Endothelial cell of umbilical vein (primary cell): ENCODE results near the gene ANGPTL2. TPM values are rescaled to one million over a fixed set of nuclear protein-coding genes. Genes with fewer than 3 reads are reported as not detected.
"Not testable (repeated sequence)": the region's sequence is repeated elsewhere in the genome, so short reads cannot be mapped to it uniquely, and the experiment has no call there.

Experiments
- Bru-seq: library from RNA; stranded (reverse); fragments of 400-500 nt; gene quantifications from one replicate; lab custom pipeline; 2021; lab: Mats Ljungman, UMichigan
- BruChase-seq, 2 experiments: library from RNA; stranded (reverse); fragments of 400-500 nt; gene quantifications; one replicate each; lab custom pipeline; 2021; lab: Mats Ljungman, UMichigan
- BruUV-seq: library from RNA; stranded (reverse); fragments of 400-500 nt; replicated peaks from 2 replicates; lab custom pipeline; 2021; lab: Mats Ljungman, UMichigan
- CTCF ChIA-PET: fragments of 300-600, 350-600 bp; sonication (Branson Sonifier 250); formaldehyde crosslinking; loops from one replicate; lab custom pipeline; 2021; ENCODE audit warnings: antibody characterized with exemption, inconsistent platforms; lab: Charles Lee
- POLR2A ChIA-PET: fragments of 300-600, 350-600 bp; sonication (Branson Sonifier 250); formaldehyde crosslinking; loops from one replicate; lab custom pipeline; 2021; ENCODE audit warnings: antibody characterized with exemption, inconsistent platforms; lab: Charles Lee
- DNase-seq: peaks from one replicate; pipeline ENCODE4 v3.0.0-alpha.2; 2011; ENCODE audit warnings: low read depth, low spot score
- FAIRE-seq: peaks from 2 replicates; lab custom pipeline; 2011; peaks lifted over from hg19 to GRCh38; lab: Jason Lieb, UNC
- H2AFZ ChIP-seq: 2 replicates; pipeline ENCODE4 v1.6.0; 2012; ENCODE audit warnings: low read depth, low read length, control low read depth, inconsistent platforms
- H3K27ac ChIP-seq: 2 replicates; pipeline ENCODE4 v1.5.1; 2011; ENCODE audit warnings: low read depth, mild to moderate bottlenecking, control low read depth, low read length, moderate library complexity; ENCODE audit not compliant: insufficient read depth
- H3K27me3 ChIP-seq, 2 experiments: 2 replicates each; pipeline versions ENCODE4 v1.6.0 to v1.6.1; 2011; ENCODE audit warnings: low read length in 2 of 2, mixed read lengths in 1 of 2; ENCODE audit not compliant: control insufficient read depth in 2 of 2, insufficient read depth in 2 of 2
- H3K36me3 ChIP-seq, 2 experiments: 2 replicates in 1 of 2; 3 replicates in 1 of 2; pipeline ENCODE4 v1.5.1; 2011; ENCODE audit warnings: low read length in 2 of 2, mild to moderate bottlenecking in 1 of 2, moderate library complexity in 1 of 2; ENCODE audit not compliant: control insufficient read depth in 2 of 2, insufficient read depth in 2 of 2; ENCODE audit errors: extremely low read depth in 1 of 2
- H3K4me1 ChIP-seq: 3 replicates; pipeline ENCODE4 v1.5.1; 2011; ENCODE audit warnings: mild to moderate bottlenecking, low read length; ENCODE audit not compliant: control insufficient read depth, insufficient read depth; ENCODE audit errors: extremely low read depth
- H3K4me2 ChIP-seq: 2 replicates; pipeline ENCODE4 v1.6.1; 2011; ENCODE audit warnings: low read length, control low read depth, mixed read lengths; ENCODE audit not compliant: insufficient read depth
- H3K4me3 ChIP-seq, 3 experiments: fragments of 200-600 bp in 1 of 3; sonication (generic), shearing (Covaris generic) in 1 of 3; replicated peaks in 1 of 3; 2 replicates each; pipeline ENCODE4 v1.5.1; 2011 to 2016; ENCODE audit warnings: control low read depth in 3 of 3, low read length in 3 of 3, mild to moderate bottlenecking in 2 of 3, inconsistent platforms in 1 of 3, low read depth in 1 of 3, moderate library complexity in 1 of 3; ENCODE audit not compliant: insufficient read depth in 1 of 3
- H3K79me2 ChIP-seq: 2 replicates; pipeline ENCODE4 v1.6.0; 2012; ENCODE audit warnings: low read length, inconsistent platforms; ENCODE audit not compliant: control insufficient read depth, insufficient read depth
- H3K9ac ChIP-seq: replicated peaks from 2 replicates; pipeline ENCODE3; 2011; ENCODE audit warnings: low read length, control low read depth; ENCODE audit not compliant: insufficient read depth; ENCODE audit errors: extremely low read depth
- H3K9me1 ChIP-seq: replicated peaks from 3 replicates; pipeline ENCODE4 v1.6.0; 2011; ENCODE audit warnings: mild to moderate bottlenecking, low read length; ENCODE audit not compliant: control insufficient read depth, insufficient read depth; ENCODE audit errors: extremely low read depth
- H3K9me3 ChIP-seq: replicated peaks from 2 replicates; pipeline ENCODE4 v1.5.1; 2012; ENCODE audit warnings: low read length, inconsistent platforms; ENCODE audit not compliant: control insufficient read depth, insufficient read depth
- H4K20me1 ChIP-seq: replicated peaks from 2 replicates; pipeline ENCODE3; 2011; ENCODE audit warnings: mild to moderate bottlenecking, low read length; ENCODE audit not compliant: control insufficient read depth, insufficient read depth; ENCODE audit errors: extremely low read depth
- EZH2 ChIP-seq: IDR thresholded peaks from 2 replicates; pipeline ENCODE4 v1.6.1; 2012; ENCODE audit warnings: borderline replicate concordance, low read depth, mild to moderate bottlenecking, moderate library complexity, low read length, inconsistent platforms; ENCODE audit not compliant: severe bottlenecking
- FOS ChIP-seq: IDR thresholded peaks from 2 replicates; pipeline ENCODE4 v1.6.1; 2011; ENCODE audit warnings: mild to moderate bottlenecking, low read length, moderate library complexity, borderline replicate concordance; ENCODE audit not compliant: insufficient read depth
- GATA2 ChIP-seq: IDR thresholded peaks from 2 replicates; pipeline ENCODE4 v1.7.0; 2011; ENCODE audit warnings: low read depth, mild to moderate bottlenecking, moderate library complexity, mixed read lengths, low read length; ENCODE audit not compliant: insufficient read length, insufficient read depth
- JUN ChIP-seq: IDR thresholded peaks from 2 replicates; pipeline ENCODE4 v1.6.1; 2011; ENCODE audit warnings: borderline replicate concordance, low read depth; ENCODE audit not compliant: insufficient read length, insufficient read depth
- MYC ChIP-seq: IDR thresholded peaks from one replicate; pipeline ENCODE4 v1.6.1; 2011; ENCODE audit warnings: mild to moderate bottlenecking, low read depth, low read length
- POLR2A ChIP-seq: IDR thresholded peaks from 2 replicates; pipeline ENCODE4 v1.6.1; 2012; ENCODE audit warnings: low read depth, mild to moderate bottlenecking, control low read depth, low read length
- POLR2AphosphoS5 ChIP-seq: IDR thresholded peaks from 2 replicates; pipeline ENCODE4 v1.6.1; 2012; ENCODE audit warnings: low read depth, mild to moderate bottlenecking, control low read depth, low read length, moderate library complexity; ENCODE audit not compliant: insufficient read depth
- dilution Hi-C: fragments of 300-500 bp; cut with MboI; formaldehyde crosslinking; loops from one replicate; pipeline ENCODE4 v1.15.0; 2019; ENCODE audit warnings: low sequenced_read_pairs; ENCODE audit not compliant: extremely low pct_ligation_motif_present
- intact Hi-C: fragments of 100-400 bp; cut with micrococcal nuclease; formaldehyde crosslinking; loops from one replicate; pipeline ENCODE4 v1.10.0; 2022
- long read RNA-seq: library from polyadenylated mRNA; stranded (forward); transcript quantifications from one replicate; pipeline ENCODE4 v2.0.0, GENCODE V29; 2021
- polyA minus RNA-seq, 3 experiments: library from RNA; depleted of rRNA, polyadenylated mRNA; stranded (reverse); fragments of >200 nt; gene quantifications; 1 replicate in 1 of 3; 2 replicates in 2 of 3; pipeline ENCODE4 v1.2.3, GENCODE V29; 2011
- polyA plus RNA-seq, 4 experiments: library from polyadenylated mRNA; depleted of rRNA in 3 of 4; stranded (reverse) in 3 of 4; unstranded in 1 of 4; fragments of >200 nt; gene quantifications; 2 replicates each; pipeline versions ENCODE4 v1.2.1 to v1.2.3, GENCODE V29; 2011 to 2012; ENCODE audit warnings: missing spikeins in 1 of 4
- total RNA-seq: library from RNA; stranded (reverse); gene quantifications from 2 replicates; pipeline ENCODE4 v1.2.3, GENCODE V29; 2021
- TF ChIP-seq, protein P1 (sequence below): IDR thresholded peaks from 2 replicates; pipeline ENCODE4 v1.6.1; 2011; ENCODE audit not compliant: insufficient read depth, insufficient read length
- TF ChIP-seq, protein P2 (sequence below), 2 donors: IDR thresholded peaks; 1 replicate in 1 of 2; 2 replicates in 1 of 2; pipeline ENCODE4 v1.5.1; 2011; ENCODE audit warnings: low read length in 2 of 2, mild to moderate bottlenecking in 2 of 2, moderate library complexity in 2 of 2, control low read depth in 1 of 2, inconsistent platforms in 1 of 2, low read depth in 1 of 2; ENCODE audit not compliant: insufficient read depth in 1 of 2; ENCODE audit errors: extremely low read depth in 1 of 2

ANGPTL2 gene, protein sequence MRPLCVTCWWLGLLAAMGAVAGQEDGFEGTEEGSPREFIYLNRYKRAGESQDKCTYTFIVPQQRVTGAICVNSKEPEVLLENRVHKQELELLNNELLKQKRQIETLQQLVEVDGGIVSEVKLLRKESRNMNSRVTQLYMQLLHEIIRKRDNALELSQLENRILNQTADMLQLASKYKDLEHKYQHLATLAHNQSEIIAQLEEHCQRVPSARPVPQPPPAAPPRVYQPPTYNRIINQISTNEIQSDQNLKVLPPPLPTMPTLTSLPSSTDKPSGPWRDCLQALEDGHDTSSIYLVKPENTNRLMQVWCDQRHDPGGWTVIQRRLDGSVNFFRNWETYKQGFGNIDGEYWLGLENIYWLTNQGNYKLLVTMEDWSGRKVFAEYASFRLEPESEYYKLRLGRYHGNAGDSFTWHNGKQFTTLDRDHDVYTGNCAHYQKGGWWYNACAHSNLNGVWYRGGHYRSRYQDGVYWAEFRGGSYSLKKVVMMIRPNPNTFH
- 21.8 and 24.5 TPM in 2 replicates for total RNA-seq
- polyA plus RNA-seq, result 15.1 and 15.5 TPM in 2 replicates
- polyA plus RNA-seq (2011; cell fraction: cytosol; rRNA removed), result 14.8 and 17.3 TPM in 2 replicates
- 8.7 and 10.6 TPM in 2 replicates for polyA plus RNA-seq (2011; cell fraction: nucleus; rRNA removed)
- polyA plus RNA-seq (2012), result 19.5 and 22.0 TPM in 2 replicates
- 16.1 and 17.2 TPM in 2 replicates for polyA minus RNA-seq
- polyA minus RNA-seq (2011; cell fraction: cytosol; rRNA and poly(A)+ RNA removed), result not detected
- 4.5 and 6.0 TPM in 2 replicates for polyA minus RNA-seq (2011; cell fraction: nucleus; rRNA and poly(A)+ RNA removed)
- Bru-seq, nascent RNA, result percentile 47 among the genes with signal in this experiment
- percentile 60 among the genes with signal in this experiment for BruChase-seq, experiment 1, labeled RNA remaining after a 6-hour chase
- BruChase-seq, experiment 2, labeled RNA remaining after a 2-hour chase, result percentile 50 among the genes with signal in this experiment
- long read RNA-seq, transcript ANGPTL2-202 (5 exons, 3,707 nt), result major isoform, 35 of 44 reads
- long read RNA-seq, partial matches to known transcripts, result 4 of 44 reads
- long read RNA-seq, other reads (novel, unspliced or antisense), result 5 of 44 reads

DNA sequence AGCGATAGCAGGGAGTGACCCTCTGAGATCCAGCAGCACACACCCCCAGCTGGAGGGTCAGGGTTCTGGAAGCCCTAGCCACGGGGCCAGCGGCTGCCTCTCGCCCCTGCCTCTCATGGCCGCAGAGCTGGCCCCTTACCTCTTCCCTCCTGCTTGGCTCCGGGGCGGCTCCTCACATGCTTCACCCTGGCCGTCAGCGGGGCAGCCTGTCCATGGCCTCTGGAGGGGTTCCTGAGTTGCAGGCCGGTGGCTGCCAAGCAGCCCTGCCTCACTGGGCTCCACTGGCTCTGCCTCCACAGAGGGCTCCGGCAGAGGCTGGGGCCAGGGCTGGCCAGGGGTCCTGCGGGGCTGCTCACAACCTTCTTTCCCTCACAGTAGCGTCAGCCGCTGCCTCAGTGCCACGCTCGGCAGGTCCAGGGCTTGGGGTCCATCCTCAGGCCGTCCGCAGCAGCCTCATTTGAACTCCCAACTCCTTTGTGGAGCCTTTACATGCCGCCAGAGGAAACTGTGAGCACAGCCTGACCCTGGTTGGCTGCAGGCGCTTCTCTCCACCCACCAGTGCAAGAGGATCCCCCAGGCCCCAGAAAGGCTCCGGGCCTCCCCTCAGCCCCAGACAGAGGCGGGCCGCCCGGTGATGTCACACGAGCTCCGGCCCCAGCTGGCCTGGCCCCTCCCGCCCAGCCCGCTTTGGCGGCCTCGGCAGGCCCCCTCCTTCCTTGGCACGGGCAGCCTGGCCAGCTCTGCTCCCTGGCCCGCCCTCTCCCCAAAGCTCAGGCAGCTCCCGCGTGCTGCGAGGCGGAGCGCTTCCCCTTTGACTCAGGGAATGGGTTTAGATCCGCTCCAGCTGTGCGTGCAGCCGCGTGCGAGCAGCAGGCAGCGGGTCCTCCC, at the start of gene ANGPTL2:
Gene ANGPTL2 (minus strand): TSS at position 460 of the 888 bp plus-strand sequence. CDS start 13,904 bp downstream, outside the sequence.
- POLR2A ChIA-PET, result interaction anchor here (0.9 kb wide), 1 partner anchor 64 kb away, joined by 3 read pairs; no protein-coding TSS in a partner anchor
- FAIRE-seq (peak; percentile 94), DNase-seq (peak; percentile 94)
- TF ChIP-seq, protein P1, sequence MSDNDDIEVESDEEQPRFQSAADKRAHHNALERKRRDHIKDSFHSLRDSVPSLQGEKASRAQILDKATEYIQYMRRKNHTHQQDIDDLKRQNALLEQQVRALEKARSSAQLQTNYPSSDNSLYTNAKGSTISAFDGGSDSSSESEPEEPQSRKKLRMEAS, result peak; percentile 47
- TF ChIP-seq POLR2AphosphoS5 (peak; percentile 57), MYC (peak; percentile 5), POLR2A (peak; percentile 70), GATA2 (no peak), EZH2 (no peak), JUN (no peak), FOS (no peak)
- TF ChIP-seq, protein P2, sequence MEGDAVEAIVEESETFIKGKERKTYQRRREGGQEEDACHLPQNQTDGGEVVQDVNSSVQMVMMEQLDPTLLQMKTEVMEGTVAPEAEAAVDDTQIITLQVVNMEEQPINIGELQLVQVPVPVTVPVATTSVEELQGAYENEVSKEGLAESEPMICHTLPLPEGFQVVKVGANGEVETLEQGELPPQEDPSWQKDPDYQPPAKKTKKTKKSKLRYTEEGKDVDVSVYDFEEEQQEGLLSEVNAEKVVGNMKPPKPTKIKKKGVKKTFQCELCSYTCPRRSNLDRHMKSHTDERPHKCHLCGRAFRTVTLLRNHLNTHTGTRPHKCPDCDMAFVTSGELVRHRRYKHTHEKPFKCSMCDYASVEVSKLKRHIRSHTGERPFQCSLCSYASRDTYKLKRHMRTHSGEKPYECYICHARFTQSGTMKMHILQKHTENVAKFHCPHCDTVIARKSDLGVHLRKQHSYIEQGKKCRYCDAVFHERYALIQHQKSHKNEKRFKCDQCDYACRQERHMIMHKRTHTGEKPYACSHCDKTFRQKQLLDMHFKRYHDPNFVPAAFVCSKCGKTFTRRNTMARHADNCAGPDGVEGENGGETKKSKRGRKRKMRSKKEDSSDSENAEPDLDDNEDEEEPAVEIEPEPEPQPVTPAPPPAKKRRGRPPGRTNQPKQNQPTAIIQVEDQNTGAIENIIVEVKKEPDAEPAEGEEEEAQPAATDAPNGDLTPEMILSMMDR (IDR thresholded peaks at IDR 0.05; ENCODE audit: extremely low read depth in 1 of 2, insufficient read depth in 1 of 2, low read depth in 1 of 2, low read length in 2 of 2), result peak in 1 of 2 donors; percentile 5
- no TSS peak for BruUV-seq
- Histone ChIP-seq H3K4me2 (peak within 1 kb of the TSS; percentile 72), H4K20me1 (no peaks in the 10 kb centered on the region), H3K27ac (peak within 1 kb of the TSS; percentile 70), H3K9me3 (no peaks in the 10 kb centered on the region), H3K36me3 (no peaks in the 10 kb centered on the region), H3K27me3 (peaks cover 1 to 2% of the 10 kb centered on the region in 2 experiments), H3K79me2 (peaks cover 3% of the 10 kb centered on the region), H2AFZ (peak within 1 kb of the TSS; percentile 93), H3K4me1 (peaks cover 16% of the 10 kb centered on the region), H3K9ac (peak within 1 kb of the TSS; percentile 77), H3K9me1 (no peaks in the 10 kb centered on the region), H3K4me3 (peak within 1 kb of the TSS; percentile 30 to 64 (median 53))
- dilution Hi-C loops, result no loop called here
- CTCF ChIA-PET, result interaction anchor here (0.6 to 3.1 kb wide), 18 partner anchors 10 to 263 kb away, joined by 3 to 28 read pairs (median 4); no protein-coding TSS in a partner anchor
- intact Hi-C loops, result loop anchor here (1.0 kb wide), 6 partner anchors 41 to 157 kb away; no protein-coding TSS in a partner anchor

DNA sequence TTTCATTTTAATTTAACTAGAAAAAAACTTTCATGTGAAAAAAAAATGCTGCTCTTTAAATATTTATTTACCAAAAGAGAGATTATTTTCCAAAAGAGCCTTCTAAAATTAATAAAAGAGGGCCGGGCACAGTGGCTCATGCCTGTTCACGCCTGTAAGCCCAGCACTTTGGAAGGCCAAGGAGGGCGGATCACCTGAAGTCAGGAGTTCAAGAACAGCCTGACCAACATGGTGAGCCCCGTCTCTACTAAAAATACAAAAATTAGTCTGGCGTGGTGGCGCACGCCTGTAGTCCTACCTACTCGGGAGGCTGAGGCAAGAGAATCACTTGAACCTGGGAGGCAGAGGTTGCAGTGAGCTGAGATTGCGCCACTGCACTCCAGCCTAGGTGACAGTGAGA, 48.9 kb upstream of the ANGPTL2 start:
- dilution Hi-C loops, DNase-seq: not testable (repeated sequence)

More for the DNA sequence above, 48.9 kb upstream of the ANGPTL2 start:
- H3K4me3 ChIP-seq, H3K4me2 ChIP-seq, H3K27me3 ChIP-seq, POLR2A ChIA-PET, FAIRE-seq, H4K20me1 ChIP-seq, H3K9me1 ChIP-seq, H3K36me3 ChIP-seq, H3K27ac ChIP-seq, H3K9me3 ChIP-seq, BruUV-seq, H3K9ac ChIP-seq, intact Hi-C loops, H2AFZ ChIP-seq, H3K4me1 ChIP-seq, H3K79me2 ChIP-seq: not testable (repeated sequence)
- CTCF ChIA-PET, result interaction anchor here (0.6 kb wide), 1 partner anchor 30 kb away, joined by 3 read pairs; no protein-coding TSS in a partner anchor
